Epithelial cell of esophagus (primary cell): ENCODE results near the gene OVAAL.

Experiments used
- DNase-seq: peaks from one replicate; pipeline ENCODE4 v3.0.0; 2010; ENCODE audit warnings: low read depth
- H3K4me3 ChIP-seq: 2 replicates; pipeline ENCODE4 v1.5.1; 2011; ENCODE audit warnings: mild to moderate bottlenecking, low read length, control low read depth
- CTCF ChIP-seq: IDR thresholded peaks from 2 replicates; pipeline ENCODE4 v1.5.1; 2011; ENCODE audit warnings: low read depth, mild to moderate bottlenecking, low read length, control low read depth, inconsistent platforms; ENCODE audit not compliant: insufficient read depth; ENCODE audit errors: missing control alignments

Gene OVAAL

GRCh38 chr1:180532854-180533253 is 25.9 kb upstream of the OVAAL start:
- no peak overlapping the region for H3K4me3 ChIP-seq
- DNase-seq = no peak
- TF ChIP-seq CTCF = no peak

GRCh38 chr1:180533266-180533987 is 25.3 kb upstream of the OVAAL start:
- peak; percentile 77 for TF ChIP-seq CTCF
- peak; percentile 71 for DNase-seq

GRCh38 chr1:180534214-180534613 is 24.6 kb upstream of the OVAAL start:
- no peak for TF ChIP-seq CTCF
- DNase-seq = no peak

More at GRCh38 chr1:180533266-180533987, 25.3 kb upstream of the OVAAL start:
- H3K4me3 ChIP-seq = no peak overlapping the region

GRCh38 chr1:180535418-180535999 is 23.3 kb upstream of the OVAAL start:
- DNase-seq = no peak
- H3K4me3 ChIP-seq = no peak overlapping the region
- no peak for TF ChIP-seq CTCF

More at GRCh38 chr1:180534214-180534613, 24.6 kb upstream of the OVAAL start:
- no peak overlapping the region for H3K4me3 ChIP-seq

- DNase-seq = no peak
- H3K4me3 ChIP-seq = no peak overlapping the region
- TF ChIP-seq CTCF = no peak
Measured at GRCh38 chr1:180536821-180537372, 21.9 kb upstream of the OVAAL start.

- H3K4me3 ChIP-seq = no peak overlapping the region
- DNase-seq = no peak
- no peak for TF ChIP-seq CTCF
Measured at GRCh38 chr1:180539136-180539535, 19.6 kb upstream of the OVAAL start.
